Omental fat pad (tissue), 4 donors: Measurements from ENCODE around the gene ANXA1. TPM values are rescaled to one million over a fixed set of nuclear protein-coding genes. Genes with fewer than 3 reads are reported as not detected.

Experiments
- ATAC-seq: fragments of 150-250 bp; one replicate; pipeline ENCODE4 v1.9.1; 2016; ENCODE audit warnings: mild to moderate bottlenecking, moderate library complexity; ENCODE audit not compliant: low FRiP score
- DNase-seq: peaks from one replicate; pipeline ENCODE4 v3.0.0-alpha.2; 2019; ENCODE audit warnings: low spot score
- CTCF ChIP-seq, 3 donors: fragments of 450-650 bp; IDR thresholded peaks; one replicate each; pipeline ENCODE4 v1.5.1; 2016 to 2017; ENCODE audit warnings: antibody characterized with exemption in 3 of 3, mild to moderate bottlenecking in 3 of 3, moderate library complexity in 2 of 3
- total RNA-seq, 4 donors: library from RNA; depleted of rRNA; stranded (reverse); fragments of >200 nt; gene quantifications; one replicate each; pipeline ENCODE4 v1.1.0, GENCODE V29; 2016

Gene ANXA1
- total RNA-seq, 4 donors from 2014 or later, result 513 to 2,547 (median 1,383) TPM

GRCh38 chr9:73202980-73203379 lies 51.3 kb downstream of the ANXA1 start:
- no peak for ATAC-seq
- DNase-seq, result no peak
- TF ChIP-seq CTCF (IDR thresholded peaks at IDR 0.05), result no peak

GRCh38 chr9:73204936-73205335 lies 53.3 kb downstream of the ANXA1 start:
- DNase-seq (no peak), ATAC-seq (no peak)
- no peak for TF ChIP-seq CTCF (IDR thresholded peaks at IDR 0.05)

GRCh38 chr9:73206851-73207250 lies 55.2 kb downstream of the ANXA1 start:
- ATAC-seq (no peak), DNase-seq (no peak)
- TF ChIP-seq CTCF (IDR thresholded peaks at IDR 0.05), result no peak

GRCh38 chr9:73210886-73211666 lies 59.4 kb downstream of the ANXA1 start:
- DNase-seq, result no peak
- no peak for TF ChIP-seq CTCF (IDR thresholded peaks at IDR 0.05)
- no peak for ATAC-seq

- no peak for DNase-seq
Measured at GRCh38 chr9:73213300-73213699, 61.6 kb downstream of the ANXA1 start.

GRCh38 chr9:73215249-73215648 lies 63.6 kb downstream of the ANXA1 start:
- ATAC-seq (no peak), DNase-seq (no peak)
- TF ChIP-seq CTCF (IDR thresholded peaks at IDR 0.05), result no peak

More at GRCh38 chr9:73213300-73213699, 61.6 kb downstream of the ANXA1 start:
- no peak for ATAC-seq
- TF ChIP-seq CTCF (IDR thresholded peaks at IDR 0.05), result no peak

- ATAC-seq (no peak), DNase-seq (no peak)
- no peak for TF ChIP-seq CTCF (IDR thresholded peaks at IDR 0.05)
Measured at GRCh38 chr9:73216100-73216499, 64.4 kb downstream of the ANXA1 start.
